OCI-LY7 (cell line): ENCODE results near the gene PSMB5. TPM values are rescaled to one million over a fixed set of nuclear protein-coding genes. Genes with fewer than 3 reads are reported as not detected.

Experiments used
- BruUV-seq: library from RNA; stranded (reverse); fragments of 400-500 nt; replicated peaks from 2 replicates; lab custom pipeline; 2021; lab: Mats Ljungman, UMichigan
- CTCF ChIA-PET: fragments of 300-600 bp; sonication (Branson Sonifier 250); formaldehyde crosslinking; loops from one replicate; lab custom pipeline; 2022; ENCODE audit warnings: antibody characterized with exemption; ENCODE audit not compliant: unreplicated experiment; lab: Charles Lee
- POLR2A ChIA-PET: fragments of 300-600 bp; sonication (Branson Sonifier 250); formaldehyde crosslinking; loops from one replicate; lab custom pipeline; 2022; ENCODE audit warnings: antibody characterized with exemption; lab: Charles Lee
- DNase-seq: peaks from one replicate; pipeline ENCODE4 v3.0.0-alpha.2; 2015; ENCODE audit warnings: low spot score
- H2AFZ ChIP-seq: fragments of 200-600 bp; sonication (generic), shearing (Covaris generic); 2 replicates; pipeline ENCODE4 v1.6.1; 2014; ENCODE audit warnings: mild to moderate bottlenecking, antibody characterized with exemption, low read length, moderate library complexity
- H3K27ac ChIP-seq: fragments of 200-600 bp; sonication (generic); 2 replicates; pipeline ENCODE4 v1.5.1; 2014; ENCODE audit warnings: mixed run types, low read depth, mild to moderate bottlenecking, moderate library complexity, low read length, inconsistent platforms; ENCODE audit not compliant: poor library complexity, severe bottlenecking
- H3K36me3 ChIP-seq: fragments of 200-600 bp; sonication (generic); 2 replicates; pipeline ENCODE4 v1.6.1; 2014; ENCODE audit warnings: mild to moderate bottlenecking, antibody characterized with exemption, low read length, moderate library complexity, mixed read lengths; ENCODE audit not compliant: insufficient read depth
- H3K4me1 ChIP-seq: fragments of 200-600 bp; sonication (generic); 2 replicates; pipeline ENCODE4 v1.5.1; 2014; ENCODE audit warnings: mild to moderate bottlenecking, low read length; ENCODE audit not compliant: insufficient read depth, poor library complexity, severe bottlenecking
- H3K4me2 ChIP-seq: fragments of 200-600 bp; sonication (generic); 2 replicates; pipeline ENCODE4 v1.6.1; 2014; ENCODE audit warnings: mild to moderate bottlenecking, low read length
- H3K4me3 ChIP-seq: fragments of 200-600 bp; sonication (generic); 2 replicates; pipeline ENCODE4 v1.5.1; 2014; ENCODE audit warnings: mild to moderate bottlenecking, low read depth, low read length; ENCODE audit not compliant: poor library complexity, severe bottlenecking
- H3K79me2 ChIP-seq: fragments of 200-600 bp; sonication (generic); 2 replicates; pipeline ENCODE4 v1.6.1; 2016; ENCODE audit warnings: low read depth, mild to moderate bottlenecking, low read length, moderate library complexity, mixed read lengths; ENCODE audit not compliant: insufficient read depth
- H3K9me2 ChIP-seq: fragments of 200-600 bp; sonication (generic); 2 replicates; pipeline ENCODE4 v1.6.1; 2016; ENCODE audit warnings: mild to moderate bottlenecking, low read length, mixed read lengths; ENCODE audit not compliant: insufficient read depth
- H3K9me3 ChIP-seq: fragments of 200-600 bp; sonication (generic); 2 replicates; pipeline ENCODE4 v1.6.1; 2014; ENCODE audit warnings: mild to moderate bottlenecking, mixed run types, low read length, mixed read lengths
- H4K20me1 ChIP-seq: fragments of 200-600 bp; sonication (generic); 2 replicates; pipeline ENCODE4 v1.6.1; 2014; ENCODE audit warnings: mild to moderate bottlenecking, antibody characterized with exemption, low read length, moderate library complexity, mixed read lengths; ENCODE audit not compliant: insufficient read depth
- EZH2phosphoT487 ChIP-seq: fragments of 200-600 bp; sonication (generic); IDR thresholded peaks from 2 replicates; pipeline ENCODE4 v1.6.1; 2018; ENCODE audit warnings: low read depth, borderline replicate concordance, mild to moderate bottlenecking, mixed run types, antibody characterized with exemption, low read length, moderate library complexity, mixed read lengths
- intact Hi-C: fragments of 100-400 bp; cut with micrococcal nuclease; formaldehyde crosslinking; loops from one replicate; pipeline ENCODE4 v1.10.0; 2022; ENCODE audit not compliant: unreplicated experiment
- total RNA-seq, 2 experiments: library from RNA; depleted of rRNA in 1 of 2; stranded (reverse); fragments of >200 nt in 1 of 2; shearing (Covaris generic) in 1 of 2; gene quantifications; 2 replicates each; pipeline ENCODE4 v1.2.3, GENCODE V29; 2014 to 2022
- TF ChIP-seq, protein P1 (sequence below): fragments of 200-600 bp; sonication (generic); conservative IDR thresholded peaks from 2 replicates; pipeline ENCODE4 v1.5.1; 2014; ENCODE audit warnings: mild to moderate bottlenecking, antibody characterized with exemption, low read length, moderate library complexity, mixed read lengths

Gene PSMB5
- total RNA-seq, 2 experiments from 2014 or later, result 111 to 122 TPM

DNA sequence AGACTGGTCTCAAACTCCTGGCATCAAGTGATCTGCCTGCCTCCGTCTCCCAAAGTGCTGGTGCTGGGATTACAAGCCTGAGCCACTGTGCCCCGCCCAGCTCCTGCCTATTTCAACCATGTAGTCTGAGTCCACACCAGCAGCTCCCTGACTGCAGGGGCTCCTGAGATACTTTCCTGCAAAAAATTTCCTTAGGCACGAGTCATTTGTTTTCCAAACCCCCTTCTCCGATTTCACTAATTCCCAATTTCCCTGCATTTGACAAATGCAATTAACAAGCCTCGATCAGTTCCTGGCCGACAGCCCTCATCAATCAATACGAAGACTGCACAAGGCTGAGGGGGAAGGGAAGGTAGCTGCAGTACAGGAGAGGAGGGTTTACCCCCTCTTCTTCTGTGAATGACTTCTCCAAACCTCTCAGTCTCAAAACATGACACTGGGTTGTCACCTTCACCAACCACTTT, 10.1 kb downstream of the PSMB5 start:
- Histone ChIP-seq H3K9me3 (no peaks in the 10 kb centered on the region), H4K20me1 (0 out of 2 replicates have a peak, but pooled peaks cover 7% of the 10 kb centered on the region), H2AFZ (no peak overlapping the region), H3K4me1 (no peaks in the 10 kb centered on the region), H3K4me3 (no peak overlapping the region), H3K27ac (no peak overlapping the region), H3K4me2 (no peak overlapping the region), H3K79me2 (peaks cover 15% of the 10 kb centered on the region; the same call in 1 of the 2 replicates), H3K9me2 (no peaks in the 10 kb centered on the region), H3K36me3 (peaks cover 42% of the 10 kb centered on the region)
- intact Hi-C loops, result no loop called here
- TF ChIP-seq, protein P1, sequence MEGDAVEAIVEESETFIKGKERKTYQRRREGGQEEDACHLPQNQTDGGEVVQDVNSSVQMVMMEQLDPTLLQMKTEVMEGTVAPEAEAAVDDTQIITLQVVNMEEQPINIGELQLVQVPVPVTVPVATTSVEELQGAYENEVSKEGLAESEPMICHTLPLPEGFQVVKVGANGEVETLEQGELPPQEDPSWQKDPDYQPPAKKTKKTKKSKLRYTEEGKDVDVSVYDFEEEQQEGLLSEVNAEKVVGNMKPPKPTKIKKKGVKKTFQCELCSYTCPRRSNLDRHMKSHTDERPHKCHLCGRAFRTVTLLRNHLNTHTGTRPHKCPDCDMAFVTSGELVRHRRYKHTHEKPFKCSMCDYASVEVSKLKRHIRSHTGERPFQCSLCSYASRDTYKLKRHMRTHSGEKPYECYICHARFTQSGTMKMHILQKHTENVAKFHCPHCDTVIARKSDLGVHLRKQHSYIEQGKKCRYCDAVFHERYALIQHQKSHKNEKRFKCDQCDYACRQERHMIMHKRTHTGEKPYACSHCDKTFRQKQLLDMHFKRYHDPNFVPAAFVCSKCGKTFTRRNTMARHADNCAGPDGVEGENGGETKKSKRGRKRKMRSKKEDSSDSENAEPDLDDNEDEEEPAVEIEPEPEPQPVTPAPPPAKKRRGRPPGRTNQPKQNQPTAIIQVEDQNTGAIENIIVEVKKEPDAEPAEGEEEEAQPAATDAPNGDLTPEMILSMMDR, result no peak
- no peak for TF ChIP-seq EZH2phosphoT487
- POLR2A ChIA-PET, result interaction anchor here (0.7 to 1.9 kb wide), 4 partner anchors 9 to 121 kb away, joined by 3 to 9 read pairs (median 4); partner anchors contain the start of gene PSMB5
- DNase-seq, result no peak
- CTCF ChIA-PET, result no interaction called here
- no TSS peak for BruUV-seq

DNA sequence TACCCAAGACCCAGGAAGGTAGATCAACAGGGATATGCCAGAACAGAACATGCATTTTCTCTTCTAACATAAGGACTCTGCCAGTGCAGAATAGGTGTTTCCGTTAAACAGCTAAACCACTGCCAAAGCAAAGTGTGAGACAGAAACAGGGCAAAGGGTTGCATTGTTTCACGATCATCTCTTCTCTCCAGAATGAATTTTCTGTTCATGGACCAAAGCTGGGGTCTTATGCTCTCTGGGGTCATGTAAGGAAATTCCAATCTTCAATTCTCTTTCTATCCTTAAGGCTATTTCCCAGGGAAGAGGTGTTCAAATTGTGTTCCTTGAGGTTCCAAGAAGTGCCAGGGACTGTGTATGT, 10.9 kb downstream of the PSMB5 start:
- H3K36me3 ChIP-seq, result peaks cover 33% of the 10 kb centered on the region
- TF ChIP-seq EZH2phosphoT487, result no peak
- TF ChIP-seq, protein P1, result no peak
- H3K9me2 ChIP-seq, result no peaks in the 10 kb centered on the region
- H3K9me3 ChIP-seq, result no peaks in the 10 kb centered on the region
- no peak overlapping the region for H2AFZ ChIP-seq
- no peak overlapping the region for H3K4me2 ChIP-seq
- POLR2A ChIA-PET, result interaction anchor here (0.6 to 1.9 kb wide), 9 partner anchors 10 to 460 kb away, joined by 3 to 9 read pairs (median 3); partner anchors contain the start of gene PSMB5
- CTCF ChIA-PET, result no interaction called here
- H3K4me1 ChIP-seq, result no peaks in the 10 kb centered on the region
- no peak overlapping the region for H3K4me3 ChIP-seq
- DNase-seq, result no peak
- intact Hi-C loops, result no loop called here
- H3K27ac ChIP-seq, result no peak overlapping the region
- H4K20me1 ChIP-seq, result 0 out of 2 replicates have a peak, but pooled peaks cover 3% of the 10 kb centered on the region
- BruUV-seq, result no TSS peak
- peaks cover 7% of the 10 kb centered on the region; the same call in 1 of the 2 replicates for H3K79me2 ChIP-seq
